ENCODE data around the gene ALKBH1.

Gene ALKBH1

DNA sequence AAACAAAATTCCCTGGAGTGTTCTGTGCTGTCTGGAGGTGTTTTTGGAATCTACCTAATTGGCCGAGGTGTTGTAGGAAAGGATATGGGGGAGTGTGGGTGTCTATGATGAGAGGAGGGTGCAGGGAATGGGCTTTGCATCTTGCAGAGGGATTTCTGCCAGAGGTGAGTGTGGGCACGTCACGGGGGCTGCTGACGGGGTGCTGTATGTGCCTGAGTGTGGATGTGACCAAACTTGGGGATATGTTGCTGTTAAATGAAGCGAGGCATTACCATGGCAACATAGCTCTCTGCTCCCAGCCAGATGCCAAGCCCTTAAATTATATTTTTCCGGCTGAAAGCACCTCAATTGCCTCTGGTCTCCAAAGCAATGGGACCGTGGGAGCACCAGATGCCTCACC, 47.1 kb downstream of the ALKBH1 start:
- H3K27me3 Mint-ChIP-seq: no peaks in the 10 kb centered on the region
- H3K4me3 Mint-ChIP-seq: no peak overlapping the region
- no peak for DNase-seq (ENCODE audit: low spot score in 2 of 2)
- no peaks in the 10 kb centered on the region for H3K9me3 Mint-ChIP-seq
- no peak overlapping the region for H3K27ac Mint-ChIP-seq (ENCODE audit: low read depth)
- no peaks in the 10 kb centered on the region for H3K4me1 Mint-ChIP-seq
- no peak for ATAC-seq (replicated peaks; ENCODE audit: extremely low read depth, poor library complexity, severe bottlenecking)
- H3K36me3 Mint-ChIP-seq (ENCODE audit: insufficient read depth): no peaks in the 10 kb centered on the region

DNA sequence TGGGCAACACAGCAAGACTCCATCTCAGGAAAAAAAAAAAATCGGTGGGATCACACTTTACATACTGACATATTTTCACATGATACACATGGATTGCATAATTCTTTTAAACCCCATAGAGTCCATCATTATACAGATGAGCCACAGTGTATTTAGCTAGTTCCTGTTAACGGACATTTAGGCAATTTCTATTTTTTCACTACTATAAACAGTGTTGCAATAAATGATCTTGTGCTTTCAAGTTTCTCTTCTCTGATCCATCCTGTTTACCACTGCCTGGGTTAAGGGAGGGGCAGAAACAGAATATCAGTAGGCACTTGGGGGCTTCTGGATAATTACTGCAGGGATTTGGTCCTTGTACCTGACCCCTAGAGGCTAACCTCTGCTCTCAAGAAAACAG, 48.0 kb downstream of the ALKBH1 start:
- Mint-ChIP-seq H3K27ac (ENCODE audit: low read depth) (no peak overlapping the region), H3K27me3 (no peaks in the 10 kb centered on the region), H3K4me1 (peaks cover 5% of the 10 kb centered on the region), H3K9me3 (no peaks in the 10 kb centered on the region), H3K4me3 (no peak overlapping the region), H3K36me3 (ENCODE audit: insufficient read depth) (no peaks in the 10 kb centered on the region)
- no peak for DNase-seq (ENCODE audit: low spot score in 2 of 2)
- ATAC-seq (replicated peaks; ENCODE audit: extremely low read depth, poor library complexity, severe bottlenecking): no peak

DNA sequence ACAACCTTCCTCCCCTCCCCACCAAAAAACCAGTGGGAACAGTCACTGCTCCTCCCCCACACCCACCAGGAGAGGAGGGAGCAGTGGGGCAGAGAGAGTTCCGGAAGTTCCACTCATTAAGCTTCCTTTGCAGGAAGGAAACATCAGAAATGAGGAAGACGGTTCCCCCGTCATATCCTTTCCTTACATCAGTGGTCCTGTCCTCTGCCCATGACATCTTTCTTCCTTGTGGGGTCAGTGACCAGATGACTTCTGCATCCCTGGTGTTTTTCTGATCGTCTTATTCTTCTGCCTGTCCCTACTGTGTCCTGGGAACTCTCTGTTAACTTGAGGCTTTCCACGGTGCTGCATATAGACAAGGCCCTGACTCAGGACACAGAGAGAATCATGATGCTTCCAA, 50.5 kb downstream of the ALKBH1 start:
- ATAC-seq (replicated peaks; ENCODE audit: extremely low read depth, poor library complexity, severe bottlenecking): no peak
- no peak for DNase-seq (ENCODE audit: low spot score in 2 of 2)
- H3K27me3 Mint-ChIP-seq: no peaks in the 10 kb centered on the region
- no peak overlapping the region for H3K27ac Mint-ChIP-seq (ENCODE audit: low read depth)
- H3K4me1 Mint-ChIP-seq: peaks cover 6% of the 10 kb centered on the region
- no peak overlapping the region for H3K4me3 Mint-ChIP-seq
- no peaks in the 10 kb centered on the region for H3K36me3 Mint-ChIP-seq (ENCODE audit: insufficient read depth)
- no peaks in the 10 kb centered on the region for H3K9me3 Mint-ChIP-seq

DNA sequence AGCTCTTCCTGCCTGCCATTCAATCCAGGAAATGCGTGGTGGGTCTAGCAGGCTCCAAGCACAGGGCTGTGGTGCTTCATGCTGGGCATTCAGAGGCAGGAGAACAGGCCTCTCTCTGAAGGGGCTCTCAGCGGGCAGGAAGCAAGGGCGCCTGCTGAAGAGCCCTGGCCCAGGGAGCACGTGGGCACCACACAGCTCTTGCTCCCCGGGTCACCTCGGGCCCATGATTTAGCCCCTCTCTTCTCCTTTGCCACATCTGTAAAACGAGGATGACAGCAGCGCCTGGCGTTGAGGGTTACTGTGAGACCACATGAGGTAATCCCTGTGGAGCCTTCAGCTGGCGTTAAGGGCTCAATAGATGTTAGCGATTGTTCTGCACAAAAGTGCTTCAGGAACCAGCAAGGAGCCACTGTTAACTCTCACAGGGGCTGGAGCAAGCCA, 53.8 kb downstream of the ALKBH1 start:
- no peak for DNase-seq (ENCODE audit: low spot score in 2 of 2)
- no peaks in the 10 kb centered on the region for H3K36me3 Mint-ChIP-seq (ENCODE audit: insufficient read depth)
- H3K9me3 Mint-ChIP-seq: no peaks in the 10 kb centered on the region
- H3K4me3 Mint-ChIP-seq: no peak overlapping the region
- H3K27me3 Mint-ChIP-seq: no peaks in the 10 kb centered on the region
- H3K27ac Mint-ChIP-seq (ENCODE audit: low read depth): no peak overlapping the region
- H3K4me1 Mint-ChIP-seq: peaks cover 6% of the 10 kb centered on the region
- no peak for ATAC-seq (replicated peaks; ENCODE audit: extremely low read depth, poor library complexity, severe bottlenecking)

DNA sequence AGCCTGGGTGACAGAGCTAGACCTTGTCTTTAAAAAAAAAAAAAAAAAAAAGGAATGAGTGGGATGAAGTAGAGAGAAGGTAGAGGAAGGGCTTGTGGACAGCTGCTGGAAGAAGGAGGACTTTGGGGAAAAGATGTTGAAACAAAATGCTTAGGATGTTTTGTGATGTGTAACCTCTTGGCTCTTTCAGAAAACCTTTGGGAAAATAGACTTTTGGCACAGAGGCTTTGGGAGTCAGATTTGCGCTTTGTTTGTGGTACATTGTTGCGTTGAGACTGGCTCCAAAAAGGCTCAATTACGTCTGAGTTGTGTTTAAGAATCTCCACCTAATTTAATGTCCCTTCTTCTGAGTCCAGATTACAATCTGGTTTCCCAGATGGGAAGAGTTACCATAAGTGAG, 58.5 kb downstream of the ALKBH1 start:
- ATAC-seq (replicated peaks; ENCODE audit: extremely low read depth, poor library complexity, severe bottlenecking) (no peak), DNase-seq (ENCODE audit: low spot score in 2 of 2) (no peak)
- no peak overlapping the region for H3K27ac Mint-ChIP-seq (ENCODE audit: low read depth)
- no peaks in the 10 kb centered on the region for H3K4me1 Mint-ChIP-seq
- no peak overlapping the region for H3K4me3 Mint-ChIP-seq
- no peaks in the 10 kb centered on the region for H3K27me3 Mint-ChIP-seq
- no peaks in the 10 kb centered on the region for H3K9me3 Mint-ChIP-seq
- H3K36me3 Mint-ChIP-seq (ENCODE audit: insufficient read depth): no peaks in the 10 kb centered on the region

DNA sequence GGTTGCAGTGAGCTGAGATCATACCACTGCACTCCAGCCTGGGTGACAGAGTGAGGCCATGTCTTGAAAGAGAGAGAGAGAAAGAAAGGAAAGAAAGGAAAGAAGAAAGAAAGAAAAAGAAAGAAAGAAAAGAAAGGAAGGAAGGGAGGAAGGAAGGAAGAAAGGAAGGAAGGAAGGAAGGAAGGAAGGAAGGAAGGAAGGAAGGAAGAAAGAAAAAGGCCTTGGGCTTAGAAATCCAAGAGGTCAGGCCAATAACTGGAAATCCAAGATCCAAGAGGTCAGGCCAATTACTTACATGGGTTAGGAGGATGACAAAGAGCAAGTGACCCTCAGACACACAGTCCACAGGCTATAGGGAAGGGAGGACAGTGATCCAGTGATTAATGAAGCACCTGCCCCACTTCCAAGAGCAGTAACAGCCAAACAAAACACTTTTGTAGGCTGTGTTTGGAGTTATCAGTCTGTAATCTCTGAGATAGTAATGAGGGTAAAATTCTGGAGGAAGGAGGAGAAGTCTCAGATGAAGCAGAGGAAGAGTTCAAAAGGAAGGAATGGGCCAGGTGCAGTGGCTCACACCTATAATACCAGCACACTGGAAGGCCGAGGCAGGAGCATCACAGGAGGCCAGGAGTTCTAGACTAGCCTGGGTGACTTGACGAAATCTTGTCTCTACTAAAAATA, 59.2 kb downstream of the ALKBH1 start:
- no peaks in the 10 kb centered on the region for H3K27me3 Mint-ChIP-seq
- DNase-seq (ENCODE audit: low spot score in 2 of 2): no peak
- H3K4me3 Mint-ChIP-seq: no peak overlapping the region
- H3K27ac Mint-ChIP-seq (ENCODE audit: low read depth): peak overlapping the region; percentile 27
- H3K9me3 Mint-ChIP-seq: no peaks in the 10 kb centered on the region
- H3K36me3 Mint-ChIP-seq (ENCODE audit: insufficient read depth): no peaks in the 10 kb centered on the region
- ATAC-seq (replicated peaks; ENCODE audit: extremely low read depth, poor library complexity, severe bottlenecking): no peak
- no peaks in the 10 kb centered on the region for H3K4me1 Mint-ChIP-seq

DNA sequence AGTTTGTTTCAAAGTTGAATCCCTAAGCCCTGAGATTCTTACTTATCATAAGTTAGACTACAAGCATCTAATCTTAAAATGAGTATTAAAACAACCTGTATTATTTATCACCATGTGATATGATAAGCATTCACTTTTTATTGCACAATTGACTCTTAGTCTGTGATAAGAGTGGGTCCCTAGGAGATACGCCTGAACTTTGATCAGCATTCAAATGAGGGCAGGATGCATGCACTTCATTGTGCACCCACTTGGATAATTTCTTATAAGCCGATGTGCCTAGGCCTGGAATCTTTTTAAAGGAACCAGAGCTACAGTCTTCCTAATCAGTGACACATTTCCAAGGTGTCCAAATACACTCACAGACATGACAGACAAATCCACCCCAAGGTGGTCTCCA, 60.0 kb downstream of the ALKBH1 start:
- DNase-seq (ENCODE audit: low spot score in 2 of 2): no peak
- no peak for ATAC-seq (replicated peaks; ENCODE audit: extremely low read depth, poor library complexity, severe bottlenecking)
- H3K36me3 Mint-ChIP-seq (ENCODE audit: insufficient read depth): no peaks in the 10 kb centered on the region
- no peaks in the 10 kb centered on the region for H3K4me1 Mint-ChIP-seq
- peak overlapping the region; percentile 27 for H3K27ac Mint-ChIP-seq (ENCODE audit: low read depth)
- no peak overlapping the region for H3K4me3 Mint-ChIP-seq
- H3K9me3 Mint-ChIP-seq: no peaks in the 10 kb centered on the region
- no peaks in the 10 kb centered on the region for H3K27me3 Mint-ChIP-seq

DNA sequence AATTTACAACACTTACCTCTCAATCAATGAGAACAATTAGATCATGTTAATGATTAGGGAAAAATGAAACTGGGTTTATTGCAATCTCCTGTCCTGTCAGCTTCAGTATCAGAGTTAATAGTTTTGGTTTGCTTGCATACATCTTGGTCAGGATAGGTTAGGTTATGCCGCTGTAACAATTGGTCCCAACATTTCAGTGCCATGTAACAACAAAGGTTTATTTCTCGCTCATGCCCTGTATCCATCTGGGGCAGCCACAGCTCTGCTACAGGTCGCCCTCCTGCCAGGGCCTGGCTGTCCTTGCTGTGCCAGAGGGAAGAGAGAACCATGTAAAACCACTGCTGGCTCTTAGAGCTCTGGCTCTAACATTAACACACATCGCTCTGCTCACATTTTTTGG, 60.9 kb downstream of the ALKBH1 start:
- Mint-ChIP-seq H3K4me3 (no peak overlapping the region), H3K9me3 (no peaks in the 10 kb centered on the region), H3K36me3 (ENCODE audit: insufficient read depth) (peaks cover 2% of the 10 kb centered on the region), H3K4me1 (peaks cover 4% of the 10 kb centered on the region), H3K27me3 (no peaks in the 10 kb centered on the region), H3K27ac (ENCODE audit: low read depth) (no peak overlapping the region)
- DNase-seq (ENCODE audit: low spot score in 2 of 2) (no peak), ATAC-seq (replicated peaks; ENCODE audit: extremely low read depth, poor library complexity, severe bottlenecking) (no peak)

DNA sequence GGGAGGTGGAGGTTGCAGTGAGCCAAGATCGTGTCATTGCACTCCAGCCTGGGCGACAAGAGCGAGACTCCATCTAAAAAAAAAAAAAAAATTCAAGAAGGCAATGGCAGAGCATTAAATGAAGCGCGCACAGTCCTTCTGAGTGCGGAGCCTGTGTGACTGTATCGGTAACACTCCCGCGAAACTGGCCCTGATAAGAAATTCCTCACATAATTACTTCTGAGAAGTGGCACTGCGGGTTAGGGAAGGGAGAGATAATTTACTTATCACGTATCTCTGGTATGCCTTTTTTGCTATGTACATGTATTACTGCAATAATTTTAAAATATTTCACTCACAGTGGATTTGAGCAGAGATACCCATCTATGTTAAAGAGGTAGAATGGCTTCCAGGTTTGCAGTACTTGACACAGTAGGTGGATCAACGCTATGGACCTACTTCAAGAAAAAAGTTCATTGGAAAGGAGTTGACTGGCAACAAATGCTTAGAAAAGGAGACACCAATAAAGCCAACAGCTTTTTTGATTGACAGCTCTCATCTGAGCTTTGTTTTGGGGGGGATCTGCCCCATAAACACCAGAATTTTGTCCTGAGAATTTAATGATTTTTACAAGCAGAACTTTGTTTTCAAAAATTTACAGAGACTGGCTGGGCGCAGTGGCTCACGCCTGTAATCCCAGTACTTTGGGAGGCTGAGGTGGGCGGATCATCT, 62.1 kb downstream of the ALKBH1 start:
- Mint-ChIP-seq H3K9me3 (no peaks in the 10 kb centered on the region), H3K36me3 (ENCODE audit: insufficient read depth) (peaks cover 4% of the 10 kb centered on the region), H3K27ac (ENCODE audit: low read depth) (no peak overlapping the region), H3K4me1 (peaks cover 13% of the 10 kb centered on the region), H3K4me3 (no peak overlapping the region), H3K27me3 (no peaks in the 10 kb centered on the region)
- DNase-seq (ENCODE audit: low spot score in 2 of 2): no peak
- no peak for ATAC-seq (replicated peaks; ENCODE audit: extremely low read depth, poor library complexity, severe bottlenecking)

DNA sequence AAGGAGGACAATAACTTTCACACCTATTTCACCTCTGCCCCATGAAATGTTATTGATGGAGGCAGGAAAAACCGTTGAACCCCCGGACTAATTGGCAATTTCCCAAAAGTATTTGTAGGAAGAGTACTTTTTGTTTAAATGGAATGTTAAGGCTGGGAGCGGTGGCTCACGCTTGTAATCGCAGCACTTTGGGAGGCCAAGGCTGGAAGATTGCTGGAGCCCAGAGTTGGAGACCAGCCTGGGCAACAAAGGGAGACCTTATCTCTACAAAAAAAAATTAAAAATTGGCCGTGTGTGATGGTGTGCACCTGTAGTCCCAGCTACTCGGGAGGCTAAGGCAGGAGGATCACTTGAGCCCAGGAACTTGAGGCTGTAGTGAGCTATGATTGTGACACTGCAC, 65.4 kb downstream of the ALKBH1 start:
- Mint-ChIP-seq H3K9me3 (no peaks in the 10 kb centered on the region), H3K36me3 (ENCODE audit: insufficient read depth) (peaks cover 4% of the 10 kb centered on the region), H3K27ac (ENCODE audit: low read depth) (peak overlapping the region; percentile 89), H3K4me3 (peak overlapping the region; percentile 80), H3K4me1 (peaks cover 13% of the 10 kb centered on the region), H3K27me3 (no peaks in the 10 kb centered on the region)
- no peak for DNase-seq (ENCODE audit: low spot score in 2 of 2)
- ATAC-seq (replicated peaks; ENCODE audit: extremely low read depth, poor library complexity, severe bottlenecking): no peak

DNA sequence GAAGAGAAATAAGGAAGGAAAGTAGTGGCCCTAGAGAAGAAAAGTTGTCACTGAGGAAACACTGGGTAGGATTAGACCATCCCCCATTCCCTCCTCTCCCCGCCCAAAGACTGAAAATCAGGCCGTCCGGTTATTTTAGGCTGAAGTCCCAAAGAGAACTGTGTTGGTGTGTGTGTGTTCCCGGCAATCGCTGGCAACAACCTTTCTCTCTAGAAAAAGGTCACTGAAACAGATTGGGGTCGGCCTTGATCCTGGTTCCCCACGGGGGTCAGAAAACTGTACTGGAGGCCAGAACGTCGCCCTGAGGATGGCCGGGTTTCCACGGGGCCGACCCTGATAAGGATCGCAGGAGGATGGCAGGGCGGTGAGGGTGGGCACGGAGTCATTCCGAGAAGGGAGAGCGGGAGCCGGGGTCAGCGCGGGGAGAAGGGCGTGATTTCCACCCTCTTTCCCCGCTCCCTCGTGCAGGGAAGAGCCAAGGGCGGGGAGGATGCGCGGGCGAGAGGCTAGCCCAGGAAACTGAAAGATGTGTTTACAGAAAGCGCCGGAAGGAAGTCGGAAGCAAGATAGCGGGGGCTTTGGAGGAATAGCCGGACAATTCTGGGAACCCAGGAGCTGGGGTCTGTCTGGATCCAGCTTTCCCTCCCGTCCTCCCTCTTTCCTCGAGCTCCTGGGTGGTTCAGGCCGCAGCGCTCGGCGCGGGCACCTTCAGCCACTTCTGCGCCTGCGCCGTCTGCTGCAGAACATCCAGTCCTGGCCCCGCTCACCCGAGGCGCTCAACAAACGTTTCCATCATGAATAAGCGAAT, 66.1 kb downstream of the ALKBH1 start:
- ATAC-seq (replicated peaks; ENCODE audit: extremely low read depth, poor library complexity, severe bottlenecking) (peak; percentile 71), DNase-seq (ENCODE audit: low spot score in 2 of 2) (peak; percentile 20 to 35)
- no peaks in the 10 kb centered on the region for H3K9me3 Mint-ChIP-seq
- H3K27me3 Mint-ChIP-seq: no peaks in the 10 kb centered on the region
- peaks cover 4% of the 10 kb centered on the region for H3K36me3 Mint-ChIP-seq (ENCODE audit: insufficient read depth)
- H3K4me1 Mint-ChIP-seq: peaks cover 13% of the 10 kb centered on the region
- peak overlapping the region; percentile 80 for H3K4me3 Mint-ChIP-seq
- peak overlapping the region; percentile 89 for H3K27ac Mint-ChIP-seq (ENCODE audit: low read depth)

DNA sequence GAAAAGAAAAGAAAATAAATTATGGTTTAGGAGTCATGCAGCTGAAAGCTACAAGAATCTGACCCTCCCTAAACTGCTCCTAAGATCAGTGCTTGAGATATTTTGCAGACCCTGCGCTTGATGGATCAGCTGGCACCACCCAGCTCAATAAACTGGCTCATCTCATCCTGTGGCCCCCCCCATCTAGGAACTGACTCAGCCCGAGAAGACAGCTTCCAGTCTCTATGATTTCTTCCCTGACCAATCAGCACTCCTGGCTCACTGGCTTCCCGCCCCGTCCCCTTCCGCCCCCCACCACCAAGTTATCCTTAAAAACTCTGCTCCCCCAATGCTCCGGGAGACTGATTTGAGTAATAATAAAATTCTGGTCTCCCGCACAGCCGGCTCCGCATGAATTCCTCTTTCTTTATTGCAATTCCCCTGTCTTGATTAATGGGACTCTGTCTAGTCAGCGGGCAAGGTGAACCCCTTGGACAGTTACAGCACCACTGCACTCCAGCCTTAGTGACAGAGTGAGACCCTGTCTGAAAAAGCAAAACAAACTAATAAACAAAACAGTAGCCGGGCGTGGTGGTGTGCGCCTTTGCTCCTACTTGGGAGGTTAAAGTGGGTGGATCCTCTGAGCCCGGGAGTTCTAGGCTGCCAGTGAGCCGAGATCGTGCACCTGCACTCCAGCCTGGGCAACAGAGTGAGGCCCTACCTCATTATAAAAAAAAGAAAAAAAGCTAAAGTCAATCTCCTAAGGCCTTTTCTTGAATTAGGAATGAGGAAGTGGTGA, 66.9 kb downstream of the ALKBH1 start:
- Mint-ChIP-seq H3K36me3 (ENCODE audit: insufficient read depth) (peaks cover 5% of the 10 kb centered on the region), H3K9me3 (no peaks in the 10 kb centered on the region), H3K4me3 (peak overlapping the region; percentile 80), H3K4me1 (peaks cover 13% of the 10 kb centered on the region), H3K27me3 (no peaks in the 10 kb centered on the region), H3K27ac (ENCODE audit: low read depth) (peak overlapping the region; percentile 89)
- ATAC-seq (replicated peaks; ENCODE audit: extremely low read depth, poor library complexity, severe bottlenecking): no peak
- DNase-seq (ENCODE audit: low spot score in 2 of 2): no peak
